LNCaP clone FGC (cell line): ENCODE data around the gene MICAL2.

Experiments
- DNase-seq: peaks from one replicate; pipeline ENCODE4 v3.0.0-alpha.2; 2011; ENCODE audit warnings: low read depth
- H3K4me3 ChIP-seq: 2 replicates; pipeline ENCODE4 v1.5.1; 2011; ENCODE audit warnings: mild to moderate bottlenecking, low read depth, low read length, control low read depth
- CTCF ChIP-seq: IDR thresholded peaks from 2 replicates; pipeline ENCODE4 v1.5.1; 2012; ENCODE audit warnings: mild to moderate bottlenecking; ENCODE audit not compliant: control insufficient read depth, insufficient read depth; ENCODE audit errors: extremely low read depth

The MICAL2 gene

GRCh38 chr11:12183827-12184620 lies 73.6 kb downstream of the MICAL2 start:
- no peak for DNase-seq
- no peak overlapping the region for H3K4me3 ChIP-seq
- no peak for TF ChIP-seq CTCF

- no peak for DNase-seq
- no peak for TF ChIP-seq CTCF
These were observed 74.3 kb downstream of the MICAL2 start for GRCh38 chr11:12184699-12185098.

GRCh38 chr11:12185106-12185690 lies 74.8 kb downstream of the MICAL2 start:
- H3K4me3 ChIP-seq, result no peak overlapping the region
- no peak for DNase-seq
- TF ChIP-seq CTCF, result no peak

More at GRCh38 chr11:12184699-12185098, 74.3 kb downstream of the MICAL2 start:
- H3K4me3 ChIP-seq, result no peak overlapping the region

- no peak for TF ChIP-seq CTCF
- no peak overlapping the region for H3K4me3 ChIP-seq
- no peak for DNase-seq
These were observed 75.5 kb downstream of the MICAL2 start for GRCh38 chr11:12185914-12186313.

- no peak overlapping the region for H3K4me3 ChIP-seq
- DNase-seq, result no peak
- TF ChIP-seq CTCF, result no peak
These were observed 76.3 kb downstream of the MICAL2 start for GRCh38 chr11:12186701-12187100.

GRCh38 chr11:12187399-12187798 lies 77.0 kb downstream of the MICAL2 start:
- TF ChIP-seq CTCF, result no peak

More at GRCh38 chr11:12187399-12187798, 77.0 kb downstream of the MICAL2 start:
- no peak overlapping the region for H3K4me3 ChIP-seq
- no peak for DNase-seq
